ENCODE measurements around the gene PRAMEF10. TPM values are rescaled to one million over a fixed set of nuclear protein-coding genes. Genes with fewer than 3 reads are reported as not detected.
"Not testable (repeated sequence)": the region's sequence is repeated elsewhere in the genome, so short reads cannot be mapped to it uniquely, and the experiment has no call there.

Gene PRAMEF10
- total and polyA plus RNA-seq, 10 of the 15 experiments (the other 5 are each of a cell fraction or from before 2014, with no cell fraction given) = not detected

GRCh38 chr1:12878453-12878852 lies 19.6 kb downstream of the PRAMEF10 start:
- in situ Hi-C loops (cut with MboI); intact Hi-C loops (cut with micrococcal nuclease; ENCODE audit: unreplicated experiment); SMC1A ChIA-PET (ENCODE audit: uncharacterized antibody, unreplicated experiment); DNase-seq (ENCODE audit: low read depth, low spot score); H3K9me3 ChIP-seq (replicated peaks; ENCODE audit: control insufficient read depth, insufficient read depth, low read length); H3K4me1 ChIP-seq (ENCODE audit: control insufficient read depth, insufficient read depth, low read length); FAIRE-seq; H3K27ac ChIP-seq (ENCODE audit: control insufficient read depth, insufficient read depth); H2AFZ ChIP-seq (ENCODE audit: control insufficient read depth, low read depth, low read length); BruUV-seq (replicated peaks); ATAC-seq; CTCF ChIA-PET; H4K20me1 ChIP-seq (ENCODE audit: control insufficient read depth, insufficient read depth); H3K79me2 ChIP-seq (ENCODE audit: control insufficient read depth, insufficient read depth, low read length); RAD21 ChIA-PET (ENCODE audit: unreplicated experiment); H3K36me3 ChIP-seq (ENCODE audit: control insufficient read depth in 2 of 2, insufficient read depth in 2 of 2, low read length in 1 of 2); H3K4me2 ChIP-seq (ENCODE audit: control insufficient read depth, insufficient read depth); H3K4me3 ChIP-seq; POLR2A ChIA-PET; H3K9ac ChIP-seq (ENCODE audit: control insufficient read depth, insufficient read depth, low read length); H3K27me3 ChIP-seq (replicated peaks in 1 of 2; ENCODE audit: control insufficient read depth in 2 of 2, insufficient read depth in 2 of 2, low read length in 1 of 2): not testable (repeated sequence)
- WGBS (ENCODE audit: insufficient coverage, insufficient replicate concordance, low lambda C conversion rate, missing lambda C conversion rate) = 13% methylated on average over 3 of the region's 4 CpGs

- H3K36me3 ChIP-seq (ENCODE audit: control insufficient read depth in 2 of 2, insufficient read depth in 2 of 2, low read length in 1 of 2); H3K9me3 ChIP-seq (replicated peaks; ENCODE audit: control insufficient read depth, insufficient read depth, low read length); DNase-seq (ENCODE audit: low read depth, low spot score); H3K4me1 ChIP-seq (ENCODE audit: control insufficient read depth, insufficient read depth, low read length); SMC1A ChIA-PET (ENCODE audit: uncharacterized antibody, unreplicated experiment); H3K9ac ChIP-seq (ENCODE audit: control insufficient read depth, insufficient read depth, low read length); H3K4me3 ChIP-seq; CTCF ChIA-PET; H3K4me2 ChIP-seq (ENCODE audit: control insufficient read depth, insufficient read depth); ATAC-seq; H4K20me1 ChIP-seq (ENCODE audit: control insufficient read depth, insufficient read depth); POLR2A ChIA-PET; in situ Hi-C loops (cut with MboI); FAIRE-seq; H3K27me3 ChIP-seq (replicated peaks in 1 of 2; ENCODE audit: control insufficient read depth in 2 of 2, insufficient read depth in 2 of 2, low read length in 1 of 2); intact Hi-C loops (cut with micrococcal nuclease; ENCODE audit: unreplicated experiment); H2AFZ ChIP-seq (ENCODE audit: control insufficient read depth, low read depth, low read length); RAD21 ChIA-PET (ENCODE audit: unreplicated experiment); H3K27ac ChIP-seq (ENCODE audit: control insufficient read depth, insufficient read depth); H3K79me2 ChIP-seq (ENCODE audit: control insufficient read depth, insufficient read depth, low read length); BruUV-seq (replicated peaks): not testable (repeated sequence)
- 29% methylated on average over 2 of the region's 7 CpGs for WGBS (ENCODE audit: insufficient coverage, insufficient replicate concordance, low lambda C conversion rate, missing lambda C conversion rate)
Measured at GRCh38 chr1:12863131-12863880, 34.8 kb downstream of the PRAMEF10 start.

DNA sequence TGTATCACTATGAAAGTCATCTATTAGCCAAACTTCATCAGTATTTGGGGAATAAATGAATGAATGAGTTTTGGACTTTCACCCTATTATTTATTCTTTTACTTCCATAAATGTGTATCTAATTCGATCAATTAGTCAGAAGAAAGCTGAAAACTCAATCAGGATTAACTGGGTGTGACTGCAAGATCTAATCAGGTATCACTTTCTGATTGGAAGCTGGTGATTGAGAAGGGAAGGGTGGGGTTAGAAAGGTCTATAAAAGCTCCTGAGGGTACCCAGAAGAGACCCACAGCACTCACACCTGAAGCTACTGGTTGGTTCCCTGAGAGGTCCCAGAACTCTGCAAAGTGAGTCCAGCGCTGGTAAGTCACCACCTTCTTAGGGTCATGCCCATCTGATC lies 41.3 kb downstream of the PRAMEF10 start, which contains the start of gene PRAMEF2:
PRAMEF2 (plus strand) TSS at position 301 of the 400 bp plus-strand sequence. CDS start 1,924 bp downstream, outside the sequence.
- H3K27ac ChIP-seq (ENCODE audit: control insufficient read depth, insufficient read depth); RAD21 ChIA-PET (ENCODE audit: unreplicated experiment); H3K4me1 ChIP-seq (ENCODE audit: control insufficient read depth, insufficient read depth, low read length); H3K4me3 ChIP-seq; H3K79me2 ChIP-seq (ENCODE audit: control insufficient read depth, insufficient read depth, low read length); ATAC-seq; CTCF ChIA-PET; H3K36me3 ChIP-seq (ENCODE audit: control insufficient read depth in 2 of 2, insufficient read depth in 2 of 2, low read length in 1 of 2); FAIRE-seq; POLR2A ChIA-PET; DNase-seq (ENCODE audit: low read depth, low spot score); intact Hi-C loops (cut with micrococcal nuclease; ENCODE audit: unreplicated experiment); H2AFZ ChIP-seq (ENCODE audit: control insufficient read depth, low read depth, low read length); H3K27me3 ChIP-seq (replicated peaks in 1 of 2; ENCODE audit: control insufficient read depth in 2 of 2, insufficient read depth in 2 of 2, low read length in 1 of 2); H3K9ac ChIP-seq (ENCODE audit: control insufficient read depth, insufficient read depth, low read length); H3K9me3 ChIP-seq (replicated peaks; ENCODE audit: control insufficient read depth, insufficient read depth, low read length); in situ Hi-C loops (cut with MboI); SMC1A ChIA-PET (ENCODE audit: uncharacterized antibody, unreplicated experiment); BruUV-seq (replicated peaks); H3K4me2 ChIP-seq (ENCODE audit: control insufficient read depth, insufficient read depth); H4K20me1 ChIP-seq (ENCODE audit: control insufficient read depth, insufficient read depth): not testable (repeated sequence)
- WGBS (ENCODE audit: insufficient coverage, insufficient replicate concordance, low lambda C conversion rate, missing lambda C conversion rate) = 8% methylated on average over 1 of the region's 2 CpGs

All from GM12878 (cell line).